Astrocyte of the cerebellum (primary cell): ENCODE measurements around the gene GMIP.
"Not testable (repeated sequence)": the region's sequence is repeated elsewhere in the genome, so short reads cannot be mapped to it uniquely, and the experiment has no call there.

Source experiments
- DNase-seq: peaks from one replicate; pipeline ENCODE4 v3.0.0-alpha.2; 2011; ENCODE audit warnings: low read depth
- H3K4me3 ChIP-seq: 2 replicates; pipeline ENCODE4 v1.5.1; 2011; ENCODE audit warnings: mild to moderate bottlenecking, low read depth, low read length, moderate library complexity
- in situ Hi-C: cut with HindIII; loops from 2 replicates; pipeline ENCODE4 v1.10.0; 2017; ENCODE audit warnings: low sequenced_read_pairs
- TF ChIP-seq, protein P1 (sequence below): IDR thresholded peaks from 2 replicates; pipeline ENCODE4 v1.5.1; 2012; ENCODE audit warnings: low read length, low read depth, moderate library complexity, mild to moderate bottlenecking; ENCODE audit errors: missing control alignments

The GMIP gene

DNA sequence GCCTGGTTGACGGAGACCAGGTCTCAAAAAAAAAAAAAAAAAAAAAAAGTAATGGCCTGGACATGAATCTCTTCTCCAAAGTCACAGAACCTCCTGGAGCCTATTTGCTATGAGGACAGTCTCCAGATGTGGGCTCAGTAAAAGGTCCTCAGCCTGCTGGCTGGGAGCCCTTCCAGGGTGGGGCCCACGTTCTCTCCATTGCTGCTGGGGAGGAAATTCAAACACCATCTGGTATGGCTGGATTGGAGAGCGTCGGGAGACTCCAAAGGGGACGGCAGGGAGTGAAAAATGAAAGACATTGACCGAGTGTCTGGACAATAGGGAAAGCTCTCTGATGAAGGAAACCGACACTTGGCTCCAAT, 23.6 kb downstream of the GMIP start:
- TF ChIP-seq, protein P1, sequence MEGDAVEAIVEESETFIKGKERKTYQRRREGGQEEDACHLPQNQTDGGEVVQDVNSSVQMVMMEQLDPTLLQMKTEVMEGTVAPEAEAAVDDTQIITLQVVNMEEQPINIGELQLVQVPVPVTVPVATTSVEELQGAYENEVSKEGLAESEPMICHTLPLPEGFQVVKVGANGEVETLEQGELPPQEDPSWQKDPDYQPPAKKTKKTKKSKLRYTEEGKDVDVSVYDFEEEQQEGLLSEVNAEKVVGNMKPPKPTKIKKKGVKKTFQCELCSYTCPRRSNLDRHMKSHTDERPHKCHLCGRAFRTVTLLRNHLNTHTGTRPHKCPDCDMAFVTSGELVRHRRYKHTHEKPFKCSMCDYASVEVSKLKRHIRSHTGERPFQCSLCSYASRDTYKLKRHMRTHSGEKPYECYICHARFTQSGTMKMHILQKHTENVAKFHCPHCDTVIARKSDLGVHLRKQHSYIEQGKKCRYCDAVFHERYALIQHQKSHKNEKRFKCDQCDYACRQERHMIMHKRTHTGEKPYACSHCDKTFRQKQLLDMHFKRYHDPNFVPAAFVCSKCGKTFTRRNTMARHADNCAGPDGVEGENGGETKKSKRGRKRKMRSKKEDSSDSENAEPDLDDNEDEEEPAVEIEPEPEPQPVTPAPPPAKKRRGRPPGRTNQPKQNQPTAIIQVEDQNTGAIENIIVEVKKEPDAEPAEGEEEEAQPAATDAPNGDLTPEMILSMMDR, result no peak
- in situ Hi-C loops, result no loop called here
- no peak for DNase-seq
- no peak overlapping the region for H3K4me3 ChIP-seq

DNA sequence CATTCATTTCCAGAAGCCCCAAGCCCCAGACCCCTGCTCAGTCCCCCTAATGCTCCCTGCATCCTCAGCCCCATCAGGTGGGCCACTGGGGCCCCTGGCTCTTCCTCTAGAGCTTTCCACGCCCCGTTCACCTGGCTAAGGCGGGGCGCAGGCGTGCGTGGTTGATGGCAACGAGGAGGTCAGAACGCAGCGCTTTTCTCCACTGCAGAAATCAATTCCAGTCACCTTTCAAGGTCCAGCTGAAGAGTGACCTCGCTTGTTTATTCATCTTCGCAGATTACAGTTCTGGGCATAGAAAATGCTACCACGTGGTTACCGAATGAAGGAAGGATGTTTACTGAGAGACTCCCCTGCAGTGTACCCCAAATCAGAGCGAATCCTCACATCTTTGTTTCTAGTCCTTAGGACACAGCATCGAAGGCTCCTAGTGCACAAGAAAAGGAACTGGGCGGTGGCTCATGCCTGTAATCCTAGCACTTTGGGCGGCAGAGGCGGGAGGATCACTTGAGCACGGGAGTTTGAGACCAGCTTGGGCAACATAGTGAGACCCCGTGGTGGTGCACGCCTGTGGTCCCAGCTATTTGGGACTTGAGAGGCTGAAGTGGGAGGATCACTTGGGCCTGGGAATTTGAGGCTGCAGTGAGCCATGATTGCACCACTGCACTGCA, 24.1 kb downstream of the GMIP start:
- no peak for DNase-seq
- in situ Hi-C loops, result no loop called here
- TF ChIP-seq, protein P1, result no peak
- peak overlapping the region; percentile 35 for H3K4me3 ChIP-seq

DNA sequence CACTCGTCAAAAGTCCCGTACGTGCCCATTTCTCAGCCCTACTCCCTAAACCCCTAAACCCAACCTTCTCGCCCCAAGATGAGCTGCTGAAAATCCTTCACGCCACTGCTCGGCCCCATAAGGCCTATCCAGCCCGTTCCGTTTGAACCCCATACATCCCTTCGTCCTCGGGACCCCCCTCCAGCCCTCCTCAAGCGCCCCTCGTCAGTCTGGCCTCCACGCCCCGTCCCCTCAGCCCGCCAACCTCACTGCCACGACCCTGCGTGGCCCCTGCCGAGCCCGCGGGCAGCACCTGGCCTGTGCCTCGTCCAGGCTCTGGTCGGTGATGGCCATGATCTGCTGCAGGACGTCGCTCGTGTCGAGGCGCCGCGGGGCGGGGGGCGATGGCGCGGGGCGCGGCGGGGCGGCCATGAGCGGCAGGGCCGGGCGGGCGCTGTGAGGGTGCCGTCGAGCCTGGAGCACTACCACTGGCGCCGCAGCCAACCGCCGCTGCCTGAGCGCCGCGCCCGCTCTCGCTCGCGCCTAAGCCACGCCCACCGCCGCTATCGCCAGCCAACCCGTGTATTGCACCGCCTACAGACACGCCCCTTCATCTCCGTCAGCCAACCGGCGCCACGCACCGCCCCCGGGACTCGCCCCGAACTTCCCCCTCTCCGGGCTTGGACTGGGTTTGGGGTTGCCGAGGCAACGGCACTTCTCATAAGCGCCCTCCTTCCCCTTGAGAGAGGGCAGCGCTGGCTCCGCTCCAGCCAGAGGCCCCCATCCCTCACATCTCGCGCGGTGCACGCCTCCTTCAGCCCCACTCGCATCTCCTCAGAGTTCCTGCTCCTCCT, 25.0 kb downstream of the GMIP start, which contains the start of gene PBX4:
Gene PBX4, minus strand, starts transcription at position 469 of the 833 bp plus-strand sequence. Its CDS starts 58 bp downstream, at position 411.
- peak within 1 kb of the TSS; percentile 35 for H3K4me3 ChIP-seq
- TF ChIP-seq, protein P1, result no peak
- peak; percentile 63 for DNase-seq
- in situ Hi-C loops, result no loop called here

DNA sequence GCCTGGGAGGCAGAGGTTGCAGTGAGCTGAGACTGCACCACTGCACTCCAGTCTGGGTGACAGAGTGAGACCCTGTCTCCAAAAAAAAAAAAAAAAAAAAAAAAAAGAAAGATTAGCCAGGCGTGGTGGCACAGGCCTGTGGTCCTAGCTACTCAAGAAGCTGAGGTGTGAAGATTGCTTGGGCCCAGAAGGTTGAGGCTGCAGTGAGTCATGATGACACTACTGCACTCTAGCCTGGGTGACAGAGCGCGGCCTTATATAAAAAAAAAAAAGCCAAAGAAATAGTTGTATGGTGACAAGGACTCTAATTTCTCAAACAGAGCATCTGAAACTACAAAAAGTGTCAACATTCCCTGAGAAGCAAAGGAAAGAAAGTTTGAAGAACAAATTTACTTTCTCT, 28.4 kb downstream of the GMIP start:
- TF ChIP-seq, protein P1, result no peak
- no peak overlapping the region for H3K4me3 ChIP-seq
- in situ Hi-C loops, result no loop called here
- DNase-seq, result no peak

DNA sequence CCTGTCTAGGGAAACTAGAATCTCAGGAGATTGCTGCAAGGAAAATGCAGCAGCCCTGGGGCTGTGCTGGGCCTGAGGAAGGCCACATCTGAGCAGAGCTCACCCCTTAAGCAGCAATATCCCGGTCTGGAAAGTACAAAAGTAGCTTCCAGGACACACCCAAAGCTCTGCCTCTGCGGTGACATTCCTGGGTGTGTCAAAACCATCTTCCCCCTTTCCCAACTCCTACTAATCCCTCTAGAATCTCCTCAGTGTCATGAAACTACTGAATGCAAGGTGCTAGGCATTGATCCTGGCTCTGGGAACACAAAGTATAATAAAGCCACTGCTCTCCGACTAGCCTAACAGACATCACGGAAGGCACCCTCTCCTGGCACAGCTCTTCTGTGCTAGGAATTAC, 30.0 kb downstream of the GMIP start:
- TF ChIP-seq, protein P1, result no peak
- in situ Hi-C loops, result no loop called here
- no peak for DNase-seq
- H3K4me3 ChIP-seq, result no peak overlapping the region

DNA sequence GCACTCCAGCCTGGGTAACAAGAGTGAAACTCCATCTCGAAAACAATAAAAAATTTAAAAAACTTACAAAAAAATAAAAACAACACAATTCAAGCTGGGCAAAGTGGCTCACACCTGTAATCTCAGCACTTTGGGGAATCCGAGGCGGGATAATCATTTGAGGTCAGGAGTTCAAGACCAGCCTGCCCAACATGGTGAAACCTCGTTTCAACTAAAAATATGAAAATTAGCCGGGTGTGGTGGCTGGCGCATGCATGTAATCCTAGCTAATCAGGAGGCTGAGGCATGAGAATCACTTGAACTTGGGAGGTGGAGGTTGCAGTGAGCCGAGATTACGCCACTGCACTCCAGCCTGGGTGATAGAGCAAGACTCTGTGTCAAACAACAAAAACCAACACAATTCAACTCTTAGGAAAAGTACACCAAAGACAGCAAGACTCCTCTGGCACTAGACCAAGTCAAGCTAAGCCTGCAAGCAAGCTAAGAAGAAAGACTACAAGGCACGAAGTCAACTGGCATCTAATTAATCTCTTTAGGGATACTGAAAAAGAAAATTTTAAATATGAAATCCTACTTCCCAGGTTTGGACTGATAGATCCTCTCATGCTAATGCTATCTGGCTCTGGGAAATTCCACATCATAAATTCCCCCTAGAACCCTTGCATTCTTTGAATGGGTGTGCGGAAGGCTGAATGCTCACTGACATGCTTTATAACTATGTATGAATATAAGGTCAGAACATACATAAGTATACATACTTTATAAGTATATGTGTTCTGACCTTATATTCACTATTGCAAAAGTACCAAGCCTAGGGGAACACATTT, 32.9 kb downstream of the GMIP start:
- TF ChIP-seq, protein P1, result no peak
- in situ Hi-C loops, result no loop called here
- H3K4me3 ChIP-seq, result no peak overlapping the region
- DNase-seq, result no peak

DNA sequence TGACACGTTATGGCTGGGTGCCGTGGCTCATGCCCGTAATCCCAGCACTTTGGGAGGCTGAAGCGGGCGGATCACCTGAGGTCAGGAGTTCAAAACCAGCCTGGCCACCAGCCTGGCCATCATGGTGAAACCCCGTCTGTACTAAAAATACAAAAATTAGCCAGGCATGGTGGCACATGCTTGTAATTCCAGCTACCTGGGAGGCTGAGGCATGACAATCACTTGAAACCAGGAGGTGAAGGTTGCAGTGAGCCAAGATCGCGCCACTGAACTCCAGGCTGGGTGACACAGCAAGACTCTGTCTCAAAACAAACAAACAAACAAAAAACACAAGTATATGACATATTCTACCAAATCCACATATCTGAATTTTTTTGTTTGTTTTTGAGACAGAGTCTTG, 36.8 kb downstream of the GMIP start:
- DNase-seq, in situ Hi-C loops, H3K4me3 ChIP-seq: not testable (repeated sequence)
